GM19193 (cell line): ENCODE data around the gene TRIM29.

Experiments used
- POLR2A ChIP-seq: IDR thresholded peaks from 4 replicates; pipeline ENCODE4 v1.6.1; 2011; ENCODE audit not compliant: insufficient read depth, insufficient read length; ENCODE audit errors: extremely low read depth

The TRIM29 gene

GRCh38 chr11:120137611-120138521, at the start of gene TRIM29:
Gene TRIM29, minus strand, starts transcription at chr11:120138113. Its CDS starts 82 bp downstream, at chr11:120138031.
- no peak for TF ChIP-seq POLR2A

- no peak for TF ChIP-seq POLR2A
Observed at GRCh38 chr11:120186774-120187591, 49.1 kb upstream of the TRIM29 start.

- no peak for TF ChIP-seq POLR2A
Observed at GRCh38 chr11:120186456-120186773, 48.5 kb upstream of the TRIM29 start.

- no peak for TF ChIP-seq POLR2A
Observed at GRCh38 chr11:120185706-120186455, 48.0 kb upstream of the TRIM29 start.

GRCh38 chr11:120184946-120185705, 47.2 kb upstream of the TRIM29 start:
- no peak for TF ChIP-seq POLR2A

GRCh38 chr11:120184371-120184945, 46.5 kb upstream of the TRIM29 start:
- TF ChIP-seq POLR2A, result no peak

GRCh38 chr11:120183701-120184141, 45.8 kb upstream of the TRIM29 start:
- TF ChIP-seq POLR2A, result no peak

GRCh38 chr11:120182790-120183491, 45.0 kb upstream of the TRIM29 start:
- TF ChIP-seq POLR2A, result no peak

GRCh38 chr11:120182372-120182771, 44.5 kb upstream of the TRIM29 start:
- no peak for TF ChIP-seq POLR2A

GRCh38 chr11:120181376-120181975, 43.6 kb upstream of the TRIM29 start:
- no peak for TF ChIP-seq POLR2A

- TF ChIP-seq POLR2A, result no peak
Observed at GRCh38 chr11:120180551-120181232, 42.8 kb upstream of the TRIM29 start.

- no peak for TF ChIP-seq POLR2A
Observed at GRCh38 chr11:120179057-120179672, 41.3 kb upstream of the TRIM29 start.
